ENCODE measurements around the gene OR2G3.

Gene OR2G3

GRCh38 chr1:247605286-247605685 is at the start of gene OR2G3:
Gene OR2G3 (plus strand): TSS chr1:247605586. CDS start chr1:247605586, 0 bp downstream.
- DNase-seq (ENCODE audit: low read depth), result no peak

- no peak for DNase-seq (ENCODE audit: low read depth)
Measured at GRCh38 chr1:247557926-247558674, 47.3 kb upstream of the OR2G3 start.

GRCh38 chr1:247561711-247562110 is 43.7 kb upstream of the OR2G3 start:
- no peak for DNase-seq (ENCODE audit: low read depth)

- no peak for DNase-seq (ENCODE audit: low read depth)
Measured at GRCh38 chr1:247562198-247562597, 43.2 kb upstream of the OR2G3 start.

- DNase-seq (ENCODE audit: low read depth), result no peak
Measured at GRCh38 chr1:247574236-247574635, 31.1 kb upstream of the OR2G3 start.

GRCh38 chr1:247574664-247575063 is 30.7 kb upstream of the OR2G3 start:
- no peak for DNase-seq (ENCODE audit: low read depth)

GRCh38 chr1:247576514-247576913 is 28.9 kb upstream of the OR2G3 start:
- DNase-seq (ENCODE audit: low read depth), result no peak

GRCh38 chr1:247578946-247579460 is 26.4 kb upstream of the OR2G3 start:
- no peak for DNase-seq (ENCODE audit: low read depth)

GRCh38 chr1:247588060-247588459 is 17.3 kb upstream of the OR2G3 start, which contains the start of gene OR2G2:
Gene OR2G2 (plus strand): TSS chr1:247588360. CDS start chr1:247588360, 0 bp downstream.
- DNase-seq (ENCODE audit: low read depth), result no peak

- DNase-seq (ENCODE audit: low read depth), result no peak
Measured at GRCh38 chr1:247613405-247613804, 8.0 kb downstream of the OR2G3 start.

GRCh38 chr1:247614625-247615024 is 9.2 kb downstream of the OR2G3 start:
- no peak for DNase-seq (ENCODE audit: low read depth)

GRCh38 chr1:247627951-247628350 is 22.6 kb downstream of the OR2G3 start:
- DNase-seq (ENCODE audit: low read depth), result no peak

- DNase-seq (ENCODE audit: low read depth), result no peak
Measured at GRCh38 chr1:247638011-247638410, 32.6 kb downstream of the OR2G3 start.

- DNase-seq (ENCODE audit: low read depth), result no peak
Measured at GRCh38 chr1:247638781-247639180, 33.4 kb downstream of the OR2G3 start.

GRCh38 chr1:247639381-247639981 is 34.1 kb downstream of the OR2G3 start:
- DNase-seq (ENCODE audit: low read depth), result no peak

- no peak for DNase-seq (ENCODE audit: low read depth)
Measured at GRCh38 chr1:247642742-247643141, 37.4 kb downstream of the OR2G3 start.

- DNase-seq (ENCODE audit: low read depth), result no peak
Measured at GRCh38 chr1:247646867-247647266, 41.5 kb downstream of the OR2G3 start.

GRCh38 chr1:247647864-247648263 is 42.5 kb downstream of the OR2G3 start:
- DNase-seq (ENCODE audit: low read depth), result no peak

GRCh38 chr1:247653040-247653439 is 47.7 kb downstream of the OR2G3 start:
- DNase-seq (ENCODE audit: low read depth), result no peak

All from stimulated activated CD8-positive, alpha-beta memory T cell treated with anti-CD3 and anti-CD28 coated beads, Interleukin-12 subunit alpha, Interleukin-12 subunit beta, amount 100 ng/mL, for 1 hour (primary cell).